Testis (tissue), 5 donors: ENCODE results near the gene MTERF1. TPM values are rescaled to one million over a fixed set of nuclear protein-coding genes. Genes with fewer than 3 reads are reported as not detected.

Source experiments
- DNase-seq: peaks from one replicate; pipeline ENCODE4 v3.0.0-alpha.2; 2019
- H3K27ac ChIP-seq, 2 donors: fragments of 200-600 bp; sonication (generic); one replicate each; pipeline ENCODE4 v1.5.1; 2019
- H3K27me3 ChIP-seq: fragments of 200-600 bp; sonication (generic); one replicate; pipeline ENCODE4 v1.5.1; 2019
- H3K36me3 ChIP-seq: fragments of 200-600 bp; sonication (generic); one replicate; pipeline ENCODE4 v1.5.1; 2017; ENCODE audit warnings: low read depth; ENCODE audit errors: missing control alignments
- H3K4me1 ChIP-seq: fragments of 200-600 bp; sonication (generic); one replicate; pipeline ENCODE4 v1.5.1; 2019
- H3K4me3 ChIP-seq, 2 donors: fragments of 200-600 bp; sonication (generic); one replicate each; pipeline ENCODE4 v1.5.1; 2017 to 2019
- H3K9me3 ChIP-seq: fragments of 200-600 bp; sonication (generic); one replicate; pipeline ENCODE4 v1.5.1; 2017
- POLR2A ChIP-seq: fragments of 450-650 bp; IDR thresholded peaks from one replicate; pipeline ENCODE4 v1.6.1; 2017; ENCODE audit warnings: antibody characterized with exemption, mild to moderate bottlenecking, moderate library complexity
- WGBS, 2 donors: methylation state at CpG; one replicate each; pipeline ENCODE4 v1.1.5; 2018; 5-methylcytosine and 5-hydroxymethylcytosine counted together
- intact Hi-C: fragments of 100-400 bp; cut with DNase I; formaldehyde crosslinking; loops from one replicate; pipeline ENCODE4 v1.15.1; 2023; ENCODE audit warnings: low total_unique reads
- long read RNA-seq, 2 donors: transcript quantifications; one replicate each; lab custom pipeline, GENCODE V29; 2026
- polyA plus RNA-seq: library from polyadenylated mRNA; stranded (reverse); fragments of 350-450 nt; fragmentation: Illumina TruSeq; extraction: RNeasy Lipid Tissue Mini Kit (QIAGEN cat#74804); gene quantifications from one replicate; pipeline ENCODE4 v1.2.3, GENCODE V29; 2014; ENCODE audit warnings: low read depth, low replicate concordance; ENCODE audit not compliant: insufficient read depth
- total RNA-seq, 2 donors: library from RNA; depleted of rRNA; stranded (reverse); fragments of >200 nt; gene quantifications; one replicate each; pipeline ENCODE4 v1.2.3, GENCODE V29; 2016
- TF ChIP-seq, protein P1 (sequence below), 3 experiments: fragments of 450-650 bp in 2 of 3; fragments of 200-600 bp in 1 of 3; sonication (generic) in 1 of 3; IDR thresholded peaks; one replicate each; pipeline ENCODE4 v1.5.1; 2016 to 2019; ENCODE audit warnings: antibody characterized with exemption in 3 of 3, mild to moderate bottlenecking in 2 of 3, moderate library complexity in 1 of 3

Gene MTERF1, protein sequence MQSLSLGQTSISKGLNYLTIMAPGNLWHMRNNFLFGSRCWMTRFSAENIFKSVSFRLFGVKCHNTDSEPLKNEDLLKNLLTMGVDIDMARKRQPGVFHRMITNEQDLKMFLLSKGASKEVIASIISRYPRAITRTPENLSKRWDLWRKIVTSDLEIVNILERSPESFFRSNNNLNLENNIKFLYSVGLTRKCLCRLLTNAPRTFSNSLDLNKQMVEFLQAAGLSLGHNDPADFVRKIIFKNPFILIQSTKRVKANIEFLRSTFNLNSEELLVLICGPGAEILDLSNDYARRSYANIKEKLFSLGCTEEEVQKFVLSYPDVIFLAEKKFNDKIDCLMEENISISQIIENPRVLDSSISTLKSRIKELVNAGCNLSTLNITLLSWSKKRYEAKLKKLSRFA
- total RNA-seq = 10 to 100 TPM in 1 of 2 donors, 1 to 10 TPM in 1; 10.0 to 18.7 TPM
- polyA plus RNA-seq = 7.6 TPM
- long read RNA-seq, donor 1, transcript MTERF1-201 (3 exons, 1,997 nt) = major isoform, 5 of 6 reads
- long read RNA-seq, donor 1, partial matches to known transcripts = 0 of 6 reads
- long read RNA-seq, donor 1, other reads (novel, unspliced or antisense) = 0 of 6 reads
- long read RNA-seq, donor 2, partial matches to known transcripts = 0 of 7 reads
- long read RNA-seq, donor 2, other reads (novel, unspliced or antisense) = 0 of 7 reads

- peak within 1 kb of the TSS; percentile 53 to 60 for H3K27ac ChIP-seq
- H3K4me3 ChIP-seq = peak within 1 kb of the TSS; percentile 73 to 79
- H3K36me3 ChIP-seq = no peaks in the 10 kb centered on the region
- no peaks in the 10 kb centered on the region for H3K9me3 ChIP-seq
- TF ChIP-seq, protein P1, sequence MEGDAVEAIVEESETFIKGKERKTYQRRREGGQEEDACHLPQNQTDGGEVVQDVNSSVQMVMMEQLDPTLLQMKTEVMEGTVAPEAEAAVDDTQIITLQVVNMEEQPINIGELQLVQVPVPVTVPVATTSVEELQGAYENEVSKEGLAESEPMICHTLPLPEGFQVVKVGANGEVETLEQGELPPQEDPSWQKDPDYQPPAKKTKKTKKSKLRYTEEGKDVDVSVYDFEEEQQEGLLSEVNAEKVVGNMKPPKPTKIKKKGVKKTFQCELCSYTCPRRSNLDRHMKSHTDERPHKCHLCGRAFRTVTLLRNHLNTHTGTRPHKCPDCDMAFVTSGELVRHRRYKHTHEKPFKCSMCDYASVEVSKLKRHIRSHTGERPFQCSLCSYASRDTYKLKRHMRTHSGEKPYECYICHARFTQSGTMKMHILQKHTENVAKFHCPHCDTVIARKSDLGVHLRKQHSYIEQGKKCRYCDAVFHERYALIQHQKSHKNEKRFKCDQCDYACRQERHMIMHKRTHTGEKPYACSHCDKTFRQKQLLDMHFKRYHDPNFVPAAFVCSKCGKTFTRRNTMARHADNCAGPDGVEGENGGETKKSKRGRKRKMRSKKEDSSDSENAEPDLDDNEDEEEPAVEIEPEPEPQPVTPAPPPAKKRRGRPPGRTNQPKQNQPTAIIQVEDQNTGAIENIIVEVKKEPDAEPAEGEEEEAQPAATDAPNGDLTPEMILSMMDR (IDR thresholded peaks at IDR 0.05) = peak; percentile 95 to 97 (median 96)
- no peak for TF ChIP-seq POLR2A
- 1% methylated on average over 22 to 43 of the region's 43 CpGs for WGBS, 2 donors
- peaks cover 6% of the 10 kb centered on the region for H3K4me1 ChIP-seq
- no peaks in the 10 kb centered on the region for H3K27me3 ChIP-seq
- peak; percentile 96 for DNase-seq
- intact Hi-C loops = no loop called here
These were observed at the start of gene MTERF1 for GRCh38 chr7:91880413-91881241. MTERF1 (minus strand) TSS chr7:91880702; CDS start chr7:91880083, 619 bp downstream.

GRCh38 chr7:91929463-91929862, 49.0 kb upstream of the MTERF1 start:
- TF ChIP-seq, protein P1 (IDR thresholded peaks at IDR 0.05) = no peak
- TF ChIP-seq POLR2A = no peak
- no peaks in the 10 kb centered on the region for H3K27me3 ChIP-seq
- no peak overlapping the region for H3K27ac ChIP-seq
- intact Hi-C loops = no loop called here
- 90 to 93% methylated on average over 3 of the region's 3 CpGs for WGBS, 2 donors
- no peaks in the 10 kb centered on the region for H3K9me3 ChIP-seq
- H3K36me3 ChIP-seq = no peaks in the 10 kb centered on the region
- H3K4me3 ChIP-seq = no peak overlapping the region
- H3K4me1 ChIP-seq = no peaks in the 10 kb centered on the region
- DNase-seq = no peak

DNA sequence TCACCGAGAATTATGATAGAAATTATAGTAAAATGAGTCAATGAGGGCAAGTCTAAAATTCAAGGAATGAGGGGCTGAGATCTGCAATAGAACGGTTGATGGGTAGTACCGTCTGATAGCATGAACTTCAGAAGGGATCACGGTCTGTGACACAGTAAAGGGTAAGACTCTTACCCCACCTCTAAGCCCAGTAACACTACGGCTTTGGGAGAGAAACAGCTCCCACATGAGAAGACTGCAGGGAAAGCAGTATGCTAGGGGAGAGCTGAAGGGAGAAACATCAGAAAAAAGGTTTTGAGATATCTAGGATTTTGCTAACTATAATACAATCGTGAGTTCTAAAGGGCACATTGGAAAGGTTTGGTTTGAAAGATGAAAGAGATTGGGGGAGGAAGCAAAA, 47.4 kb upstream of the MTERF1 start:
- no peaks in the 10 kb centered on the region for H3K36me3 ChIP-seq
- no peak overlapping the region for H3K27ac ChIP-seq
- no peaks in the 10 kb centered on the region for H3K27me3 ChIP-seq
- H3K4me1 ChIP-seq = no peaks in the 10 kb centered on the region
- TF ChIP-seq, protein P1 (IDR thresholded peaks at IDR 0.05) = no peak
- no peak for TF ChIP-seq POLR2A
- no peak overlapping the region for H3K4me3 ChIP-seq
- intact Hi-C loops = no loop called here
- 85 to 87% methylated on average over 6 of the region's 6 CpGs for WGBS, 2 donors
- H3K9me3 ChIP-seq = no peaks in the 10 kb centered on the region
- no peak for DNase-seq

GRCh38 chr7:91922857-91923256, 42.4 kb upstream of the MTERF1 start:
- no peaks in the 10 kb centered on the region for H3K36me3 ChIP-seq
- H3K27ac ChIP-seq = no peak overlapping the region
- intact Hi-C loops = no loop called here
- no peaks in the 10 kb centered on the region for H3K27me3 ChIP-seq
- H3K4me3 ChIP-seq = no peak overlapping the region
- TF ChIP-seq, protein P1 (IDR thresholded peaks at IDR 0.05) = no peak
- TF ChIP-seq POLR2A = no peak
- no peaks in the 10 kb centered on the region for H3K9me3 ChIP-seq
- no peak for DNase-seq
- H3K4me1 ChIP-seq = no peaks in the 10 kb centered on the region
- 73% methylated on average over 4 of the region's 4 CpGs for WGBS, 2 donors
